Thyroid gland (tissue), 4 donors: ENCODE results near the gene ANO9.

Source experiments
- POLR2A ChIP-seq, 2 donors: fragments of 450-650 bp; IDR thresholded peaks; one replicate each; pipeline ENCODE4 v1.6.1; 2017; ENCODE audit warnings: antibody characterized with exemption in 2 of 2, mild to moderate bottlenecking in 2 of 2, moderate library complexity in 1 of 2
- TF ChIP-seq, protein P1 (sequence below), 6 experiments: fragments of 200-600 bp in 3 of 6; fragments of 450-650 bp in 3 of 6; sonication (generic) in 3 of 6; IDR thresholded peaks; one replicate each; pipeline ENCODE4 v1.5.1; 2016 to 2019; ENCODE audit warnings: antibody characterized with exemption in 6 of 6, mild to moderate bottlenecking in 2 of 6, inconsistent platforms in 1 of 6, moderate library complexity in 1 of 6

DNA sequence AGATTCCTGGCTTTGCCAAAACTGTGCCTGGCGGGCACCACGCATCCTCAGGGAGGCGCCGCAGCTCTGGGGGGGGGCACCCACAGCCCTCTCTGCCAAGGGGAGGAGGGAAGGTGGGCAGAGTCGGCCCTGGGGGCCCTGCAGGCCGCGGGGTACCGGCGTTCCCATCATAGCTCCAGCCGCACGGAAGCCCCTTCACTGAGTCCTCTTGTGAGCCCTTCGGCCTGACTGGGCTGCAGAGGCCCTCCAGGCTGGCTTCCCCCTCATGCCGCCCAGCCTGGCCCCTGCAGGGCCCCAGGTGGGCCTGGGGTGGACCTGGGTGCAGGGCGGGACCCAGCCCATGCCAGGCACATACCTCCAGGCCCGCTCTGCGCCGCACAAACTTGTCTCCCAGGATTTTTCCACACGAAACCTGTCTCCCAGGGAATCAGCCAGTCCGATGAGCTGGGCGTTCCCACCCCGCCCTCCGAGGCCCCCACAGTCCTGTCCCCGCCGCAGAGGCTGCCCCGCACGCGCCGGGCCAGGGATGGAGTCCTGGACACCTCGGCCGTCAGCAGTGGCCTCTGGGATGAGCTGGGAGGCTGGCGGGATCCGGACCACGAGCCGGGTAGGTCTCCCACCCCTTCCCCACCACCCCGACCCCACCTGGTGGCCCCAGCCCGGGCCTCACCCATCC is 49.6 kb downstream of the ANO9 start:
- TF ChIP-seq, protein P1, sequence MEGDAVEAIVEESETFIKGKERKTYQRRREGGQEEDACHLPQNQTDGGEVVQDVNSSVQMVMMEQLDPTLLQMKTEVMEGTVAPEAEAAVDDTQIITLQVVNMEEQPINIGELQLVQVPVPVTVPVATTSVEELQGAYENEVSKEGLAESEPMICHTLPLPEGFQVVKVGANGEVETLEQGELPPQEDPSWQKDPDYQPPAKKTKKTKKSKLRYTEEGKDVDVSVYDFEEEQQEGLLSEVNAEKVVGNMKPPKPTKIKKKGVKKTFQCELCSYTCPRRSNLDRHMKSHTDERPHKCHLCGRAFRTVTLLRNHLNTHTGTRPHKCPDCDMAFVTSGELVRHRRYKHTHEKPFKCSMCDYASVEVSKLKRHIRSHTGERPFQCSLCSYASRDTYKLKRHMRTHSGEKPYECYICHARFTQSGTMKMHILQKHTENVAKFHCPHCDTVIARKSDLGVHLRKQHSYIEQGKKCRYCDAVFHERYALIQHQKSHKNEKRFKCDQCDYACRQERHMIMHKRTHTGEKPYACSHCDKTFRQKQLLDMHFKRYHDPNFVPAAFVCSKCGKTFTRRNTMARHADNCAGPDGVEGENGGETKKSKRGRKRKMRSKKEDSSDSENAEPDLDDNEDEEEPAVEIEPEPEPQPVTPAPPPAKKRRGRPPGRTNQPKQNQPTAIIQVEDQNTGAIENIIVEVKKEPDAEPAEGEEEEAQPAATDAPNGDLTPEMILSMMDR (IDR thresholded peaks at IDR 0.05), result no peak
- TF ChIP-seq POLR2A (IDR thresholded peaks at IDR 0.05), result no peak
